Lower leg skin (tissue), 3 donors: ENCODE measurements around the gene DNALI1.
"Not testable (repeated sequence)": the region's sequence is repeated elsewhere in the genome, so short reads cannot be mapped to it uniquely, and the experiment has no call there.

Source experiments
- POLR2A ChIP-seq, 2 donors: fragments of 450-650 bp; IDR thresholded peaks; one replicate each; pipeline ENCODE4 v1.6.1; 2016 to 2017; ENCODE audit warnings: antibody characterized with exemption in 2 of 2, mild to moderate bottlenecking in 1 of 2, moderate library complexity in 1 of 2
- TF ChIP-seq, protein P1 (sequence below), 3 donors: fragments of 450-650 bp; IDR thresholded peaks; one replicate each; pipeline ENCODE4 v1.5.1; 2016; ENCODE audit warnings: antibody characterized with exemption in 3 of 3, mild to moderate bottlenecking in 3 of 3, moderate library complexity in 2 of 3

DNA sequence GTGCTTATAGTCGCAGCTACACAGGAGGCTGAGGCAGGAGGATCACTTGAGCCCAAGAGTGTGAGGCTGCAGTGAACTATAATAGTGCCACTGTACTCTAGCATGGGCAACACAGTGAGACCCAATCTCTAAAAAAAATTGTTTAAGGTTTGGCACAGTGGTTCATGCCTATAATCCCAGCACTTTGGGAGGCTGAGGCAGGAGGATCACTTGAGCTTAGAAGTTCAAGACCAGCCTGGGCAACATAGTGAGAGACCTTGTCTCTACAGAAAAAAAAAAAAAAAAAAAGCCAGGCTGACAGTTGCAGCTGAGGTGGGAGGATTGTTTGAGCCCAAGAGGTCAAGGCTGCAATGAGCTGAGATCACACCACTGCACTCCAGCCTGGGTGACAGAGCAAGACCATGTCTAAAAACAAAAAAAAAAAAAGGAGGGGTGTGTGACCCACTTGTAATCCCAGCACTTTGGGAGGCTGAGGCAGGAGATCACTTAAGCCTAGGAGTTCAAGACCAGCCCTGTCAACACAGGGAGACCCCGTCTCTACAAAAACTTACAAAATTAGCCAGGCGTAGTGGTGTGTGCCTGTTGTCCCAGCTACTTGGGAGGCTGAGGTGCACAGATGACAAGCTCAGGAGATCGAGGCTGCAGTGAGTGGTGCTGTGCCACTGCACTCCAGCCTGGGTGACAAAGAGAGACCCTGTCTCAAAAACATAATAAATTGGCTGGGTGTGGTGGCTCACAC is 24.2 kb upstream of the DNALI1 start:
- TF ChIP-seq, protein P1, sequence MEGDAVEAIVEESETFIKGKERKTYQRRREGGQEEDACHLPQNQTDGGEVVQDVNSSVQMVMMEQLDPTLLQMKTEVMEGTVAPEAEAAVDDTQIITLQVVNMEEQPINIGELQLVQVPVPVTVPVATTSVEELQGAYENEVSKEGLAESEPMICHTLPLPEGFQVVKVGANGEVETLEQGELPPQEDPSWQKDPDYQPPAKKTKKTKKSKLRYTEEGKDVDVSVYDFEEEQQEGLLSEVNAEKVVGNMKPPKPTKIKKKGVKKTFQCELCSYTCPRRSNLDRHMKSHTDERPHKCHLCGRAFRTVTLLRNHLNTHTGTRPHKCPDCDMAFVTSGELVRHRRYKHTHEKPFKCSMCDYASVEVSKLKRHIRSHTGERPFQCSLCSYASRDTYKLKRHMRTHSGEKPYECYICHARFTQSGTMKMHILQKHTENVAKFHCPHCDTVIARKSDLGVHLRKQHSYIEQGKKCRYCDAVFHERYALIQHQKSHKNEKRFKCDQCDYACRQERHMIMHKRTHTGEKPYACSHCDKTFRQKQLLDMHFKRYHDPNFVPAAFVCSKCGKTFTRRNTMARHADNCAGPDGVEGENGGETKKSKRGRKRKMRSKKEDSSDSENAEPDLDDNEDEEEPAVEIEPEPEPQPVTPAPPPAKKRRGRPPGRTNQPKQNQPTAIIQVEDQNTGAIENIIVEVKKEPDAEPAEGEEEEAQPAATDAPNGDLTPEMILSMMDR (IDR thresholded peaks at IDR 0.05) = not testable (repeated sequence)
- not testable (repeated sequence) for TF ChIP-seq POLR2A (IDR thresholded peaks at IDR 0.05)
